Activated T-cell treated with anti-CD3 and anti-CD28 coated beads, Interleukin-2, amount 50 U/mL, for 72 hours (primary cell): ENCODE data around the gene DDX23. TPM values are rescaled to one million over a fixed set of nuclear protein-coding genes. Genes with fewer than 3 reads are reported as not detected.

Experiments
- ATAC-seq, 2 donors: fragments of 150-1000 bp; cut with Tn5 transposase; replicated peaks in 1 of 2; 2 replicates each; pipeline ENCODE4 v1.10.0; 2021; ENCODE audit warnings: moderate library complexity in 2 of 2, mild to moderate bottlenecking in 1 of 2
- DNase-seq, 2 donors: peaks; one replicate each; pipeline ENCODE4 v3.0.0; 2021 to 2022; ENCODE audit warnings: mixed read lengths in 1 of 2
- H3K27ac Mint-ChIP-seq: one replicate; pipeline ENCODE4 v1.8.0; 2022; ENCODE audit warnings: mild to moderate bottlenecking, moderate library complexity, mixed read lengths
- H3K27me3 Mint-ChIP-seq: one replicate; pipeline ENCODE4 v1.8.0; 2022; ENCODE audit warnings: low read depth, mixed read lengths
- H3K36me3 Mint-ChIP-seq, 2 donors: one replicate each; pipeline ENCODE4 v1.8.0; 2022; ENCODE audit warnings: mixed read lengths in 2 of 2, mild to moderate bottlenecking in 1 of 2; ENCODE audit not compliant: insufficient read depth in 2 of 2
- H3K4me1 Mint-ChIP-seq: one replicate; pipeline ENCODE4 v1.8.0; 2022; ENCODE audit warnings: low read depth, mixed read lengths
- H3K4me3 Mint-ChIP-seq, 2 donors: one replicate each; pipeline ENCODE4 v1.8.0; 2022; ENCODE audit warnings: mild to moderate bottlenecking in 2 of 2, mixed read lengths in 2 of 2, moderate library complexity in 2 of 2
- H3K9me3 Mint-ChIP-seq, 2 donors: one replicate each; pipeline ENCODE4 v1.8.0; 2022; ENCODE audit warnings: mixed read lengths in 2 of 2
- total RNA-seq, 2 donors: library from RNA; stranded (reverse); gene quantifications; one replicate each; pipeline ENCODE4 v1.2.3, GENCODE V29; 2022

DDX23 gene
- total RNA-seq, 2 donors from 2014 or later: 100.0 to 115 TPM

DNA sequence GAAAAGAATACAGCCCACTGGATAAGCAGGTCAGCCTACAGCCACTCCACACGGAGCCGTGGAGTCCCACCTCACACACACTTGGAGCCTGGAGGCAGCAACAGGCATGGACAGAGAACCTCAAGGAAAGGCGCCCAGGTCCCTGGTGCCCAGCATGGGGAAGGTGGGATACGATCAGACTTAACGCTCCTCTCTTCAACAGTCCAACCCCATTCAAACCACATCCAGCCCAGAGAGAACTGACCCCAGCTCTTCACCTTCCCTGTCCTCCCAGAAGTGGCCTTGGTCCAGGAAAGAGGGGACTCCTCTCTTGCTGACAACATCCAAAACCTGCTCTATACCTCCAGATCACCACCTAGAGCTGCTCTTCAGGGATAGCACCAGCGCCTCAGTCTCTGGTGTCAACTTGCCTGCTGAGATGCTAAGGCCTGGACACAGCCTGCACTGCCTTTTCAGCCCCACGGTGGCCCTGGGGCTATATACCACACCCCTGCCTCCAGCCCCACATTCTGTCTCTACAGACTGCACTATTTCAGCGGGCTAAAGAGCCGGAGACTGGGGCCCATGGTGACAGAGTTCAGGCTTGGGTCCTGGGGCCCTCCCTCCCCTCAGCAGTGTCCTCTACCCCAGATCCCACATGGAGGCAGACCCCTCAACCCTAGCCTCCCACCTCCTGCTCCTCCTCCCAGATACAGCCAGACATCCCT, 70.1 kb downstream of the DDX23 start:
- Mint-ChIP-seq H3K4me3 (no peak overlapping the region), H3K36me3 (no peaks in the 10 kb centered on the region), H3K27me3 (peaks cover 19% of the 10 kb centered on the region), H3K4me1 (no peaks in the 10 kb centered on the region), H3K27ac (no peak overlapping the region), H3K9me3 (no peaks in the 10 kb centered on the region)
- ATAC-seq: no peak
- no peak for DNase-seq

DNA sequence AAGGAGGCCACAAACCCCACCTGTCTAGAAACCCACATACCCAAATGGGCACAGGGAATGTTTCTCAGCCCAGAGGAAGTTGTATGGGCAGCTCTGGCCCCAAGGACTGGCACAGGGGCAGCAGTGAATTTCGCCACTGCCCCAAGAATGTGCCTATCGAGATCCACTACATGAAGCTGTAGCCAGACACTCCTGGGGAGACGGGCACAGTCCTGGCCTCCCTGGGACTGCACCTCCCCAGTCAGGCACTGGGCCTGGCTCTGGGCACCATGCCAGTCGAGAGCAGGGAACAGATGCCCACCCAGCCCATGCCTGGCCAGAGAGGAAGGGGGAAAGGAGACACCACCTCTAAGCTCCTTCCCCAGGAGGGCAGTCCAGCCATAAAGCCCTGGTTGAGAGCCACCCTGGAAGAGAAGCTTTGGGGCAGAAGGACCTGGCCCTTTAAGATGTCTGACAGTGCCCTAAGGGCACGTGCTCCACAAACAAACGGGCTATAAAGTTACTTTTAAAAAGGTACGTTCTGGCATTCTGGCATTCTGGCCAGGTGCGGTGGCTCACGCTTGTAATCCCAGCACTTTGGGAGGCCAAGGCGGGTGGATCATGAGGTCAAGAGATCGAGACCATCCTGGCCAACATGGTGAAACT, 71.5 kb downstream of the DDX23 start:
- Mint-ChIP-seq H3K27me3 (peaks cover 5% of the 10 kb centered on the region), H3K4me1 (no peaks in the 10 kb centered on the region), H3K27ac (no peak overlapping the region), H3K4me3 (no peak overlapping the region), H3K36me3 (no peaks in the 10 kb centered on the region), H3K9me3 (no peaks in the 10 kb centered on the region)
- ATAC-seq (no peak), DNase-seq (no peak)

DNA sequence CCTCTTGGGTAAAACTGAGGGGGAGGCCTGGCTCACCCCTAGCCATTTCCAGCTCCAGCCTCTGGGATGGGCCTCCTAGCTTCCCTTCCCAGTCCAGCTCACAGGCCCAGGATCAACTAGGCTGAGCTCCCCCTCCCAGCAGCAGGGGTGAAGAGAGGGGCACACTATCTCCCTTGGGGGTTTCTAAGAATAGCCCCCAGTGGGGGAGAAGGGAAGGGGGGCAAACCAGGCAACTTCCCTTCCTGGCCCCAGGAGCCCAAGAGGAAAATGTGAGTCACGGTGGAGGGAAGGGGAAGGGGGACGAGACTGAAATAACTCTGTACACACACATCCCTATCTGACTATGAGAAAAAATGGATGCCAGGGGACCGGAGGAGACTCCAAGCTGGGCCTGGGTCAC, 72.1 kb downstream of the DDX23 start:
- Mint-ChIP-seq H3K27me3 (no peaks in the 10 kb centered on the region), H3K36me3 (no peaks in the 10 kb centered on the region), H3K9me3 (no peaks in the 10 kb centered on the region), H3K4me1 (no peaks in the 10 kb centered on the region), H3K4me3 (no peak overlapping the region), H3K27ac (no peak overlapping the region)
- no peak for DNase-seq
- ATAC-seq: no peak

Other genes starting within 250 kb of the DDX23 start
- 100 to 1,000 TPM in 1 of 2 donors, 10 to 100 TPM in 1; 74.2 to 101 TPM for gene KANSL2, start 169.9 kb downstream of the DDX23 start, total RNA-seq
- gene CCNT1, start 135.5 kb downstream of the DDX23 start, total RNA-seq: 100 to 1,000 TPM in 1 of 2 donors, 10 to 100 TPM in 1; 96.6 to 102 TPM
- gene ADCY6, start 63.1 kb downstream of the DDX23 start, total RNA-seq: under 1 TPM; 0.67 to 0.79 TPM
- gene CACNB3, start 33.7 kb downstream of the DDX23 start, total RNA-seq: 10 to 100 TPM; 15.1 to 16.5 TPM
- gene RND1, start 13.7 kb upstream of the DDX23 start, total RNA-seq: 1 to 10 TPM; 4.5 to 5.5 TPM
- gene FKBP11, start 73.3 kb upstream of the DDX23 start, total RNA-seq: 100 to 1,000 TPM in 1 of 2 donors, 10 to 100 TPM in 1; 67.9 to 107 TPM
- gene ARF3, start 105.3 kb upstream of the DDX23 start, total RNA-seq: 10 to 100 TPM; 73.5 to 96.5 TPM
- 1 to 10 TPM in 1 of 2 donors, under 1 TPM in 1; 0.31 to 1.7 TPM for gene WNT10B, start 119.6 kb upstream of the DDX23 start, total RNA-seq
- under 1 TPM in 1 of 2 donors, not detected in 1; 0.42 TPM for gene WNT1, start 126.2 kb upstream of the DDX23 start, total RNA-seq
- gene DDN, start 147.2 kb upstream of the DDX23 start, total RNA-seq: under 1 TPM; 0.25 to 0.38 TPM
- 10 to 100 TPM; 66.1 to 79.3 TPM for gene PRKAG1, start 166.6 kb upstream of the DDX23 start, total RNA-seq
- gene KMT2D, start 208.6 kb upstream of the DDX23 start, total RNA-seq: 10 to 100 TPM; 68.6 to 84.2 TPM
- gene RHEBL1, start 217.8 kb upstream of the DDX23 start, total RNA-seq: 10 to 100 TPM; 20.6 to 28.3 TPM
- under 1 TPM; 0.12 to 0.41 TPM for gene DHH, start 242.6 kb upstream of the DDX23 start, total RNA-seq